Measurements from ENCODE around the gene CCDC63.

Gene CCDC63

DNA sequence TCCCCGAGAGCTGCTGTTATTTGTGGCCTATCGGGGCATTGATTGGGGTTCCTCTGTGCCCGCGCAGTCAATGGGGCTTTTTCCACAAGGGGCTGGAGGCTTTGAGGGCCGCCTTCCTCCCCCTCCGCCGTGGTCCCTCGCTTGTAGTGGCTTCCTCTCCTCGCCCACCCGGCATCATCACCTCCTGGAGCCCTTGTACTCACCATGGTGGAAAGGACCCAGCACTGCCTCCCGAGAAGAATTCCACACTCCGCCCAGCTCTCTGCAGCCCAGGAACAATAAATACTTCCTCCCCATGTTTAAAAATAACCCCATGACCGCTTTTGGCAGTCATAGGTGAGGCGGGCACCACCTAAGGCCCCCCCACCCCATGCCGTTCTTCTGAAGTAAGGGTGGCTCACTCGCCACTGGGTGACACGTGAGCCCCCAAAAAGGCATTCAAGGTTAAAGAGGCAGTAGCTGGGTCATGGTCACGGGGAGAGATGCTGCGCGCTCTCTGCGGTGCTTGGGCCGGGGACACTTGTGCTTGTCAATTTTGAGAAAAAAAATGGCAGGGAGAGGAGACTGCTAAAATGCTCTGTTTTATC is 73.6 kb downstream of the CCDC63 start, which contains the start of gene MYL2:
MYL2 (minus strand) TSS at position 256 of the 587 bp plus-strand sequence; CDS start at position 206, 50 bp downstream.
- Histone ChIP-seq H3K36me3 (no peaks in the 10 kb centered on the region), H3K27ac (no peak within 1 kb of the TSS), H3K9me3 (no peaks in the 10 kb centered on the region), H3K4me3 (ENCODE audit: low read depth in 1 of 2, low read length in 1 of 2) (no peak within 1 kb of the TSS), H3K27me3 (peaks cover 9% of the 10 kb centered on the region), H3K4me1 (ENCODE audit: control insufficient read depth in 1 of 2, insufficient read depth in 1 of 2, low read depth in 1 of 2, low read length in 1 of 2) (no peaks in the 10 kb centered on the region)
- TF ChIP-seq, protein P1, sequence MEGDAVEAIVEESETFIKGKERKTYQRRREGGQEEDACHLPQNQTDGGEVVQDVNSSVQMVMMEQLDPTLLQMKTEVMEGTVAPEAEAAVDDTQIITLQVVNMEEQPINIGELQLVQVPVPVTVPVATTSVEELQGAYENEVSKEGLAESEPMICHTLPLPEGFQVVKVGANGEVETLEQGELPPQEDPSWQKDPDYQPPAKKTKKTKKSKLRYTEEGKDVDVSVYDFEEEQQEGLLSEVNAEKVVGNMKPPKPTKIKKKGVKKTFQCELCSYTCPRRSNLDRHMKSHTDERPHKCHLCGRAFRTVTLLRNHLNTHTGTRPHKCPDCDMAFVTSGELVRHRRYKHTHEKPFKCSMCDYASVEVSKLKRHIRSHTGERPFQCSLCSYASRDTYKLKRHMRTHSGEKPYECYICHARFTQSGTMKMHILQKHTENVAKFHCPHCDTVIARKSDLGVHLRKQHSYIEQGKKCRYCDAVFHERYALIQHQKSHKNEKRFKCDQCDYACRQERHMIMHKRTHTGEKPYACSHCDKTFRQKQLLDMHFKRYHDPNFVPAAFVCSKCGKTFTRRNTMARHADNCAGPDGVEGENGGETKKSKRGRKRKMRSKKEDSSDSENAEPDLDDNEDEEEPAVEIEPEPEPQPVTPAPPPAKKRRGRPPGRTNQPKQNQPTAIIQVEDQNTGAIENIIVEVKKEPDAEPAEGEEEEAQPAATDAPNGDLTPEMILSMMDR (IDR thresholded peaks at IDR 0.05), result no peak

DNA sequence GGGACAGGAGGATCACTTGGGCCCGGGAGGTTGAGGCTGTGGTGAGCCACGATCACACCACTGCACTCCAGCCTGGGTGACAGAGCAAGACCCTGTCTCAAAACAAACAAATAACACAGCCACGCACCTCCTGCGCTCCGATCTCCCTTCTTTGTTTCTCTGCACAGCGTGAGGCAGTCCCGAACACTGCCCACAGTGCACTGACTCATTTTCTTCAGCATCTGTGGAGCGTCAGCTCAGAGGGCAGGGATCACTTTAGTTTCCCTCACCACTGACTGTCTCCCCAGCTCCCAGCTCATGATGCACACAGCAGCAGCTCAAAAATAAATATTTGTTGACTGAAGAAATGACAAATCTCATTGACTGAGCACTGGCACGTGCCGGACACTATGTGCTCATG is 74.5 kb downstream of the CCDC63 start:
- Histone ChIP-seq H3K27ac (no peak overlapping the region), H3K27me3 (peaks cover 9% of the 10 kb centered on the region), H3K36me3 (no peaks in the 10 kb centered on the region), H3K9me3 (no peaks in the 10 kb centered on the region), H3K4me1 (ENCODE audit: control insufficient read depth in 1 of 2, insufficient read depth in 1 of 2, low read depth in 1 of 2, low read length in 1 of 2) (no peaks in the 10 kb centered on the region), H3K4me3 (ENCODE audit: low read depth in 1 of 2, low read length in 1 of 2) (no peak overlapping the region)
- TF ChIP-seq, protein P1 (IDR thresholded peaks at IDR 0.05), result no peak

DNA sequence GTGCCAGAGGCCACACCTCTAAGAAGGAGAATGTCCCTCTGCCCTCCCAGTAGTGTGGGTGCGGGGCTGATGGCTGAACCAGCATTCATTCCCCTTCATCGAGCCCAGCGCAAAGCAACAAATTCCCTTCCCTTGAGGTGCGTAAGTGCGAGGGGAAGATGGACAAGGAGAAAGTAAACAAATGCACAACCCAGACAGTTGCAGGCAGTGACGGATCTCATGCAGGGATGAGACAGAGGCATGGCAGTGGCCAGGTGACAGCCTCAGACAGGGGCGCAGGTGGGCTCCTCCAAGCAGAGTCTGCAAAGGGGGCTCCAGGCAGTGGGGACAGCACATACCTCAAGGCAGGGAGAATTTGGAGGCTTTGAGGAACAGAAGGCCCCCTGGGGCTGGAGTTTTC is 75.9 kb downstream of the CCDC63 start:
- no peaks in the 10 kb centered on the region for H3K9me3 ChIP-seq

DNA sequence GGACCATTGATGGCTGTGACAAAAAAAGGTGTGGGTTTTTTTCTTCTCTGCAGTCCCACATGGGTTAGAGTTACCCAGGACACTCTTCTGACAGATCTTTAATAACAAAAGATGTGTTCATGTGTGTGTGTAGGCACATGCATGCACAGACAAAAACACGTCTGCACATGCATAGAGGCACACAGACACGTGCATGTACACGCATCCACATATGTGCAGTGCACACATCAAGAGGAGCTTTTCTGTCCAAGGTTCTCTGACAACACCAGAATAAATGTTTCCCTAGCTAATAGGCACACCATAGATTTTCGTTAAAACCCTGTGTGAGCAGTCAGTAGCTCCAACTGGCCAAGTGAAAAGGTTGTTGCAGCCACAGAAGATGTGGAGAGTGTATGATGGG is 76.4 kb downstream of the CCDC63 start:
- H3K27ac ChIP-seq, result no peak overlapping the region
- no peaks in the 10 kb centered on the region for H3K36me3 ChIP-seq
- TF ChIP-seq, protein P1 (IDR thresholded peaks at IDR 0.05), result no peak
- peaks cover 9% of the 10 kb centered on the region for H3K27me3 ChIP-seq
- H3K9me3 ChIP-seq, result no peaks in the 10 kb centered on the region
- H3K4me1 ChIP-seq (ENCODE audit: control insufficient read depth in 1 of 2, insufficient read depth in 1 of 2, low read depth in 1 of 2, low read length in 1 of 2), result no peaks in the 10 kb centered on the region
- H3K4me3 ChIP-seq (ENCODE audit: low read depth in 1 of 2, low read length in 1 of 2), result no peak overlapping the region

More for the DNA sequence above, 75.9 kb downstream of the CCDC63 start:
- TF ChIP-seq, protein P1 (IDR thresholded peaks at IDR 0.05), result no peak
- Histone ChIP-seq H3K27me3 (peaks cover 9% of the 10 kb centered on the region), H3K36me3 (no peaks in the 10 kb centered on the region), H3K27ac (no peak overlapping the region), H3K4me3 (ENCODE audit: low read depth in 1 of 2, low read length in 1 of 2) (no peak overlapping the region), H3K4me1 (ENCODE audit: control insufficient read depth in 1 of 2, insufficient read depth in 1 of 2, low read depth in 1 of 2, low read length in 1 of 2) (no peaks in the 10 kb centered on the region)

DNA sequence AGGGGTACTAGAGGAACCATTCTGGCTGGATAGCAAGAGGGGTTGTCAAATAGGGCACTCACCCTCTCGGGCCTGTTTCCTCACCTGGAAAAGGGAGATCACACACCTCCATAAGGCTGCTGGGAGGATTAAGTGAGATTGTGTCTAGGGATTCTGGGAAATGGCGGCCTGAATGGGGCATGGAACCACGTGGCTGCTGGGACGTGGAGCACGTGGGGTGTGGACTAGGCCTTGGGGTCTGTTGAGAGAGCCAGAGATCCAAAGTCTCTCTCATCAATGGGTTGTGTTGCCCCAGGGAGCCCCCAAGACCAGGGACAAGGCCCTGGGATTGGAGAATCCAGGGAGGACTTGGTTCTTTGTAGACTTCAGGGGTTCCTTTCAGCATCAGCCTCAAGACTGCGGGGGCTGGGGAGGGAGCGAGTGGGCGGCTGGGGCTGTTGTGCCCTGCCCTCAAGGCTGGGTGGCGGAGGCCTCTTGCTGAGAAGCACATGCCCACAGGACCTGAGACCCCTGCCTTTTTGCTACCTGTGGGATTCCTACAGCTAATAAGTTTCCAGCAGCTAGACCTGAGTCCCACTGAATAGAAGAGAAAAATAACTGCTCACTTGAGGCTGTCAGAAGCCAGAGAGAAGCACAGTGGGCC is 77.0 kb downstream of the CCDC63 start:
- Histone ChIP-seq H3K27ac (no peak overlapping the region), H3K4me1 (ENCODE audit: control insufficient read depth in 1 of 2, insufficient read depth in 1 of 2, low read depth in 1 of 2, low read length in 1 of 2) (no peaks in the 10 kb centered on the region), H3K9me3 (no peaks in the 10 kb centered on the region), H3K36me3 (no peaks in the 10 kb centered on the region), H3K4me3 (ENCODE audit: low read depth in 1 of 2, low read length in 1 of 2) (no peak overlapping the region), H3K27me3 (peaks cover 9% of the 10 kb centered on the region)
- TF ChIP-seq, protein P1 (IDR thresholded peaks at IDR 0.05), result no peak

Measured in neutrophil (primary cell).